ENCODE data around the gene NUDCD3.

NUDCD3 gene

GRCh38 chr7:44488955-44489354 lies 1.5 kb downstream of the NUDCD3 start:
- peak overlapping the region; percentile 89 for H3K4me2 ChIP-seq (ENCODE audit: low read length)
- H3K27ac ChIP-seq, result no peak overlapping the region
- H3K4me3 ChIP-seq (ENCODE audit: low read depth, low read length), result peak overlapping the region; percentile 96
- H3K27me3 ChIP-seq (ENCODE audit: control insufficient read depth, insufficient read depth, low read length), result no peaks in the 10 kb centered on the region
- H3K4me1 ChIP-seq, result peaks cover 20% of the 10 kb centered on the region
- no peaks in the 10 kb centered on the region for H3K9me3 ChIP-seq (ENCODE audit: control insufficient read depth, low read length)
- no peak for TF ChIP-seq CTCF (IDR thresholded peaks at IDR 0.05)
- H3K36me3 ChIP-seq (ENCODE audit: control insufficient read depth, insufficient read depth, low read length), result no peaks in the 10 kb centered on the region
- H3K9ac ChIP-seq, result no peak overlapping the region
- no peak overlapping the region for H2AFZ ChIP-seq
- H3K79me2 ChIP-seq, result peaks cover 40% of the 10 kb centered on the region

- H3K79me2 ChIP-seq, result peaks cover 54% of the 10 kb centered on the region
These were observed 3.8 kb downstream of the NUDCD3 start for GRCh38 chr7:44486693-44487092.

GRCh38 chr7:44486001-44486400 lies 4.5 kb downstream of the NUDCD3 start:
- Histone ChIP-seq H3K4me1 (peaks cover 20% of the 10 kb centered on the region), H3K79me2 (peaks cover 58% of the 10 kb centered on the region), H3K9ac (no peak overlapping the region), H3K27me3 (ENCODE audit: control insufficient read depth, insufficient read depth, low read length) (no peaks in the 10 kb centered on the region), H3K27ac (no peak overlapping the region), H2AFZ (no peak overlapping the region), H3K4me2 (ENCODE audit: low read length) (peak overlapping the region; percentile 14), H3K9me3 (ENCODE audit: control insufficient read depth, low read length) (no peaks in the 10 kb centered on the region), H3K36me3 (ENCODE audit: control insufficient read depth, insufficient read depth, low read length) (no peaks in the 10 kb centered on the region), H3K4me3 (ENCODE audit: low read depth, low read length) (no peak overlapping the region)
- no peak for TF ChIP-seq CTCF (IDR thresholded peaks at IDR 0.05)

More at GRCh38 chr7:44486693-44487092, 3.8 kb downstream of the NUDCD3 start:
- H2AFZ ChIP-seq, result no peak overlapping the region
- H3K27ac ChIP-seq, result no peak overlapping the region
- no peaks in the 10 kb centered on the region for H3K27me3 ChIP-seq (ENCODE audit: control insufficient read depth, insufficient read depth, low read length)
- no peak overlapping the region for H3K4me2 ChIP-seq (ENCODE audit: low read length)
- H3K36me3 ChIP-seq (ENCODE audit: control insufficient read depth, insufficient read depth, low read length), result no peaks in the 10 kb centered on the region
- peaks cover 20% of the 10 kb centered on the region for H3K4me1 ChIP-seq
- H3K4me3 ChIP-seq (ENCODE audit: low read depth, low read length), result no peak overlapping the region
- H3K9me3 ChIP-seq (ENCODE audit: control insufficient read depth, low read length), result no peaks in the 10 kb centered on the region
- no peak overlapping the region for H3K9ac ChIP-seq
- TF ChIP-seq CTCF (IDR thresholded peaks at IDR 0.05), result no peak

GRCh38 chr7:44484482-44485313 lies 5.8 kb downstream of the NUDCD3 start:
- Histone ChIP-seq H3K79me2 (peaks cover 58% of the 10 kb centered on the region), H3K36me3 (ENCODE audit: control insufficient read depth, insufficient read depth, low read length) (no peaks in the 10 kb centered on the region), H3K27me3 (ENCODE audit: control insufficient read depth, insufficient read depth, low read length) (no peaks in the 10 kb centered on the region), H3K4me3 (ENCODE audit: low read depth, low read length) (no peak overlapping the region), H2AFZ (no peak overlapping the region), H3K9ac (no peak overlapping the region), H3K4me1 (peaks cover 20% of the 10 kb centered on the region), H3K9me3 (ENCODE audit: control insufficient read depth, low read length) (no peaks in the 10 kb centered on the region), H3K27ac (no peak overlapping the region), H3K4me2 (ENCODE audit: low read length) (no peak overlapping the region)
- TF ChIP-seq CTCF (IDR thresholded peaks at IDR 0.05), result no peak

All from parathyroid adenoma (tissue), 2 donors.